Spinal cord (tissue), 10 donors: Measurements from ENCODE around the gene KISS1R. TPM values are rescaled to one million over a fixed set of nuclear protein-coding genes. Genes with fewer than 3 reads are reported as not detected.

Source experiments
- DNase-seq, 6 donors: peaks; one replicate each; pipeline versions ENCODE4 v3.0.0 to v3.0.0-alpha.2; 2013 to 2015; ENCODE audit warnings: low spot score in 6 of 6, low read depth in 4 of 6
- H3K27ac ChIP-seq: one replicate; pipeline ENCODE4 v1.5.1; 2013; ENCODE audit warnings: low read depth, low read length, control low read depth
- H3K27me3 ChIP-seq: one replicate; pipeline ENCODE4 v1.6.1; 2013; ENCODE audit warnings: low read length; ENCODE audit not compliant: control insufficient read depth, insufficient read depth
- H3K36me3 ChIP-seq: one replicate; pipeline ENCODE4 v1.6.1; 2013; ENCODE audit warnings: low read length; ENCODE audit not compliant: control insufficient read depth, insufficient read depth
- H3K4me1 ChIP-seq: one replicate; pipeline ENCODE4 v1.6.1; 2013; ENCODE audit warnings: low read length; ENCODE audit not compliant: control insufficient read depth, insufficient read depth
- H3K4me3 ChIP-seq: one replicate; pipeline ENCODE4 v1.5.1; 2013; ENCODE audit warnings: low read depth, low read length, control low read depth
- H3K9me3 ChIP-seq: one replicate; pipeline ENCODE4 v1.6.1; 2013; ENCODE audit warnings: low read length; ENCODE audit not compliant: control insufficient read depth, insufficient read depth
- WGBS: methylation state at CpG from one replicate; pipeline ENCODE4 v1.1.5; 2013; ENCODE audit warnings: missing lambda C conversion rate; ENCODE audit not compliant: insufficient coverage; 5-methylcytosine and 5-hydroxymethylcytosine counted together
- polyA plus RNA-seq, 2 donors: library from polyadenylated mRNA; unstranded; fragments of 120-200 nt; gene quantifications; one replicate each; pipeline ENCODE4 v1.2.1, GENCODE V29; 2013; ENCODE audit not compliant: insufficient read length in 2 of 2
- total RNA-seq, 2 donors: library from RNA; depleted of rRNA in 1 of 2; stranded (reverse); fragments of 120-200 nt in 1 of 2; fragments of >200 nt in 1 of 2; gene quantifications; one replicate each; pipeline versions ENCODE4 v1.2.3 to v1.2.4, GENCODE V29; 2013 to 2014
- donor health status: healthy.

Gene KISS1R
- total and polyA plus RNA-seq, 4 donors, result 0.50 to 2.7 (median 2.2) TPM

DNA sequence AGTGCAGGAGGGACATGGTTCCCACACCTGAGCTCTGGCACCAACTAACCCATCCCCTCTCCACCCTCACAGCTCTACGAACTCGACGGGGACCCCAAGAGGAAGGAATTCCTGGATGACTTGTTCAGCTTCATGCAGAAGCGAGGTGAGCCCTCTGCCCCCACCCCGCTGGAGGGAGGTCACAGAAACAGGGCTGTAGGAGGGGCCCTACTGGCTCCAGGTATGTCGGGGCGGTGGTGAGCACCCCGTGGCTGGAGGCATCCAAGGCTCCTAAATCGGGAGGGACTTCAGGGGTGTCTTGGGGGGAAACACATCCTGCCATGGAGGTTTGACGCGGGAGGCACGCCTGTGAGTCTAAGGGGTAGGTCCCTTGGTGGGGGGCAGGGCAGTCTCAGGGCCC is 42.9 kb downstream of the KISS1R start:
- Histone ChIP-seq H3K27me3 (no peaks in the 10 kb centered on the region), H3K9me3 (no peaks in the 10 kb centered on the region), H3K4me3 (no peak overlapping the region), H3K36me3 (peaks cover 70% of the 10 kb centered on the region), H3K4me1 (peaks cover 33% of the 10 kb centered on the region), H3K27ac (no peak overlapping the region)
- 77% methylated on average over 10 of the region's 12 CpGs for WGBS
- DNase-seq, result no peak

GRCh38 chr19:960601-960938 is 43.4 kb downstream of the KISS1R start:
- H3K36me3 ChIP-seq, result peaks cover 68% of the 10 kb centered on the region
- 74% methylated on average over 8 of the region's 8 CpGs for WGBS

GRCh38 chr19:961866-962620 is 44.9 kb downstream of the KISS1R start:
- Histone ChIP-seq H3K9me3 (no peaks in the 10 kb centered on the region), H3K27me3 (no peaks in the 10 kb centered on the region), H3K4me1 (peaks cover 13% of the 10 kb centered on the region), H3K4me3 (no peak overlapping the region), H3K27ac (no peak overlapping the region), H3K36me3 (peaks cover 66% of the 10 kb centered on the region)
- whole genome bisulfite sequencing, result 94% methylated on average over 2 of the region's 14 CpGs
- DNase-seq, result no peak

More at GRCh38 chr19:960601-960938, 43.4 kb downstream of the KISS1R start:
- H3K9me3 ChIP-seq, result no peaks in the 10 kb centered on the region
- H3K27me3 ChIP-seq, result no peaks in the 10 kb centered on the region
- H3K27ac ChIP-seq, result no peak overlapping the region
- peaks cover 28% of the 10 kb centered on the region for H3K4me1 ChIP-seq
- DNase-seq, result no peak
- no peak overlapping the region for H3K4me3 ChIP-seq

DNA sequence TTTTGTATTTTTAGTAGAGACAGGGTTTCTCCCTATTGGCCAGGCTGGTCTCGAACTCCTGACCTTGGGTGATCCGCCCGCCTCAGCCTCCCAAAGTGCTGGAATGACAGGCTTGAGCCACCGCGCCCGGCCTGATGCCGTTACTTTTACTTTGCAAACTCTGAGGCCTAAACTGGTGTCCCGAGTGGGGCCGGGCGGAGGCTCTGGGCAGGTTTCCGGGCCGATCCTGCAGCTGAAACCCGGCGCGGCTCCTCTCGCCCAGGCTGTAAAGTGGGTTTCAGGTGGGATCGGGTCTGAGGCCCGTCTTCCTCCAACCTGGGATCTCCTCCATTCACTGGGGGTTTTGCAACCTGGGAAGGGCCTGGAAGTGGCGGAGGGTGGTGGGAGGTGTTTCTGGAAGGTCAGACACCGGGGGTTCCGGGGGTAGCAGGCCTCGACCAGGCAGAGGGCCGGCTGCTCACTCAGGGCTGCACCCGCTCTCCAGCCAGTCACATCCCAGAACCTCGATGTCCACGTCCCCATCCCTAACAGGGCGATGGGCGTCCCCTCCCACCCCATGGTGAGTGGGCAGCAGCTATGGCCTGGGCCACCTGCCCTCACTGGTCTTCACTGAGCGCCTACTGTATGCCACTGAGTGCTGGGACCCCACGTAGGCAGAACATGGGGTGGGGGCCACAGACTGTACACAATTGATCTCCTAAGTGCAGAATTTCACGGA is 45.7 kb downstream of the KISS1R start:
- Histone ChIP-seq H3K4me1 (peaks cover 9% of the 10 kb centered on the region), H3K27ac (no peak overlapping the region), H3K4me3 (no peak overlapping the region), H3K27me3 (no peaks in the 10 kb centered on the region), H3K9me3 (no peaks in the 10 kb centered on the region), H3K36me3 (peaks cover 73% of the 10 kb centered on the region)
- WGBS, result 84% methylated on average over 23 of the region's 31 CpGs
- no peak for DNase-seq

- no peak for DNase-seq
- Histone ChIP-seq H3K9me3 (no peaks in the 10 kb centered on the region), H3K4me1 (peaks cover 9% of the 10 kb centered on the region), H3K27me3 (no peaks in the 10 kb centered on the region), H3K27ac (no peak overlapping the region), H3K36me3 (peaks cover 78% of the 10 kb centered on the region), H3K4me3 (no peak overlapping the region)
- WGBS, result 85% methylated on average over 11 of the region's 11 CpGs
These were observed 46.4 kb downstream of the KISS1R start for GRCh38 chr19:963486-963951.

DNA sequence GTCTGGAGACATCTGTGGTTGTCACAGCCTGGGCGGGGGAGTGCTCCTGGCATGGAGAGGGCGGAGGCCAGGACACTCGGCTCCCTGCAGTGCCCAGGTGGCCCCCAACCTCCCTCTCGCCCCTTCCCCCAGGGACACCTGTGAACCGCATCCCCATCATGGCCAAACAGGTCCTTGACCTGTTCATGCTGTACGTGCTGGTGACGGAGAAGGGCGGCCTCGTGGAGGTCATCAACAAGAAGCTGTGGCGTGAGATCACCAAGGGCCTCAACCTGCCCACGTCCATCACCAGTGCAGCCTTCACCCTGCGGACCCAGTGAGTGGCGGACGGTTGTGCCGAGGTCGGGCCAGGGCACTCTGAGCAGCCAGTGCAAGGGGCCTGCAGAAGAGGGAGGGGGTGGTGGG is 47.0 kb downstream of the KISS1R start:
- Histone ChIP-seq H3K4me1 (peaks cover 9% of the 10 kb centered on the region), H3K27me3 (no peaks in the 10 kb centered on the region), H3K27ac (no peak overlapping the region), H3K9me3 (no peaks in the 10 kb centered on the region), H3K36me3 (peaks cover 80% of the 10 kb centered on the region), H3K4me3 (no peak overlapping the region)
- no peak for DNase-seq
- WGBS, result 98% methylated on average over 16 of the region's 16 CpGs

DNA sequence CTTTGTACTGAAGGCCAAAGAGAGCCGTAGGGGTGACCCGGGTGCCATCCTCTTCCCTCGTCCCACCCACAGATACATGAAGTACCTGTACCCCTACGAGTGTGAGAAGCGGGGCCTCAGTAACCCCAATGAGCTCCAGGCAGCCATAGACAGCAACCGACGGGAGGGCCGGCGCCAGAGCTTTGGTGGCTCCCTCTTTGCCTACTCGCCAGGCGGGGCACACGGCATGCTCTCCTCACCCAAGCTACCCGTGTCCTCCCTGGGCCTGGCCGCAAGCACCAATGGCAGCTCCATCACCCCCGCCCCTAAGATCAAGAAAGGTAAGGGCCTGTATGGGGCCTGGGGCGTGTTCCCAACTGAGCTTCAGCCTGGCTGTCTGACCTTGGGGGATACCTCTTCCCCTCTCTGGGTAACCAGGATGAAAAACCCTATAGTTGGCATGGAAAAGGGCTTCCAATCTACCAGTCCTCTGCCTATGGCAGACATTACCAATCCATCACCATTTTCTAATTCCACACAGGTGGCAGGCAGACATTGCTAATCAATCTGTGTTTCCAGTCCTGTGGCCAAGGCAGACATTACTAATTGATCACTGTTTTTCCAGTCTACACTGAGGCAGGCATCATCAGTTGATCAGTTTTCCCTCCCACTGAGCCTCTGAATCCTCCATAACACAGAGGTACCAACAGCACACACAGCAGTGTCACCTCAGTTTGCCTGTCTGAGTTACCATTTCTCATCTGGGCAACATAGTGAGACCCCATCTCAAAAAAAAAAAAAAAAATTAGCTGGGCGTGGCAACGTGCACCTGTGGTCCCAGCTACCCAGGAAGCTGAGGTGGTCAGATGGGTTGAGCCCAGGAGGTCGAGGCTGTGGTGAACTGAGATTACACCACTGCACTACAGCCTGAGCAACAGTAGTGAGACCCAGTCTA is 47.9 kb downstream of the KISS1R start:
- H3K27ac ChIP-seq, result no peak overlapping the region
- no peaks in the 10 kb centered on the region for H3K27me3 ChIP-seq
- no peak overlapping the region for H3K4me3 ChIP-seq
- no peaks in the 10 kb centered on the region for H3K9me3 ChIP-seq
- WGBS, result 98% methylated on average over 19 of the region's 19 CpGs
- H3K36me3 ChIP-seq, result peaks cover 78% of the 10 kb centered on the region
- peaks cover 9% of the 10 kb centered on the region for H3K4me1 ChIP-seq
- no peak for DNase-seq

DNA sequence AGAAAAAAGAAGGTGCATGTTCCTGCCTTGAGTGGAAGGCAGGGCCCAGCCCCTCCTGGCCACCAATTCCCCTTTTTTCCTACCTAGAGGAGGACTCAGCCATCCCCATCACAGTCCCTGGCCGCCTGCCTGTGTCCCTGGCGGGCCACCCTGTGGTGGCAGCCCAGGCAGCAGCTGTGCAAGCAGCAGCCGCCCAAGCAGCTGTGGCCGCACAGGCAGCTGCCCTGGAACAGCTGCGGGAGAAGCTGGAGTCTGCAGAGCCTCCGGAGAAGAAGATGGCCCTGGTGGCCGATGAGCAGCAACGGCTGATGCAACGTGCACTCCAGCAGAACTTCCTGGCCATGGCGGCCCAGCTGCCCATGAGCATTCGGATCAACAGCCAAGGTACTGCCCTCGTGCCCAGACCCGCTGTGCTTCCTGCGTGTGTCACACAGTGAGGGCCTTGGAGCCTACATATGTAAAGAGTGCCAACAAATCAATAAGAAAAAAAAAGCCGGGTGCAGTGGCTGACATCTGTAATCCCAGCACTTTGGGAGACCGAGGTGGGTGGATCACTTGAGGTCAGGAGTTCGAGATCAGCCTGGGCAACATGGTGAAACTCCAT is 49.5 kb downstream of the KISS1R start:
- 96% methylated on average over 12 of the region's 17 CpGs for WGBS
- no peak for DNase-seq
- no peak overlapping the region for H3K27ac ChIP-seq
- H3K36me3 ChIP-seq, result peaks cover 79% of the 10 kb centered on the region
- no peaks in the 10 kb centered on the region for H3K27me3 ChIP-seq
- peaks cover 3% of the 10 kb centered on the region for H3K9me3 ChIP-seq
- H3K4me1 ChIP-seq, result no peaks in the 10 kb centered on the region
- H3K4me3 ChIP-seq, result no peak overlapping the region
